ENCODE data around the gene PTCH2.

The PTCH2 gene

GRCh38 chr1:44851308-44851707 lies 8.3 kb upstream of the PTCH2 start:
- TF ChIP-seq CTCF (IDR thresholded peaks at IDR 0.05), result no peak

GRCh38 chr1:44849575-44850132 lies 6.6 kb upstream of the PTCH2 start:
- TF ChIP-seq CTCF (IDR thresholded peaks at IDR 0.05), result no peak

GRCh38 chr1:44848456-44849181 lies 5.6 kb upstream of the PTCH2 start:
- TF ChIP-seq CTCF (IDR thresholded peaks at IDR 0.05), result no peak

- no peak for TF ChIP-seq CTCF (IDR thresholded peaks at IDR 0.05)
Observed at GRCh38 chr1:44847845-44848244, 4.8 kb upstream of the PTCH2 start.

- no peak for TF ChIP-seq CTCF (IDR thresholded peaks at IDR 0.05)
Observed at GRCh38 chr1:44846985-44847384, 3.9 kb upstream of the PTCH2 start.

- TF ChIP-seq CTCF (IDR thresholded peaks at IDR 0.05), result no peak
Observed at GRCh38 chr1:44842486-44842861, 579 bp downstream of the PTCH2 start.

- TF ChIP-seq CTCF (IDR thresholded peaks at IDR 0.05), result no peak
Observed at GRCh38 chr1:44839576-44839975, 3.5 kb downstream of the PTCH2 start.
